GM21786 (cell line): ENCODE data around the gene WFS1.

Source experiments
- ATAC-seq: cut with Tn5 transposase; IDR thresholded peaks from one replicate; pipeline ENCODE4 v1.9.1; 2021; ENCODE audit not compliant: unreplicated experiment

WFS1 gene

GRCh38 chr4:6324461-6324998, 54.9 kb downstream of the WFS1 start:
- no peak for ATAC-seq

- no peak for ATAC-seq
Measured at GRCh38 chr4:6324999-6325787, 55.5 kb downstream of the WFS1 start.

GRCh38 chr4:6325788-6326290, 56.2 kb downstream of the WFS1 start:
- ATAC-seq = no peak

- no peak for ATAC-seq
Measured at GRCh38 chr4:6326312-6327060, 56.8 kb downstream of the WFS1 start.

- ATAC-seq = peak; percentile 50
Measured at GRCh38 chr4:6327220-6327917, 57.7 kb downstream of the WFS1 start.

- no peak for ATAC-seq
Measured at GRCh38 chr4:6328526-6328925, 58.9 kb downstream of the WFS1 start.

GRCh38 chr4:6329478-6330383, 60.1 kb downstream of the WFS1 start:
- no peak for ATAC-seq

GRCh38 chr4:6330384-6330767, 60.7 kb downstream of the WFS1 start:
- no peak for ATAC-seq

- no peak for ATAC-seq
Measured at GRCh38 chr4:6331018-6331417, 61.4 kb downstream of the WFS1 start.

GRCh38 chr4:6331468-6331867, 61.8 kb downstream of the WFS1 start:
- ATAC-seq = no peak

GRCh38 chr4:6332042-6332668, 62.5 kb downstream of the WFS1 start:
- no peak for ATAC-seq

- ATAC-seq = no peak
Measured at GRCh38 chr4:6332669-6333050, 63.0 kb downstream of the WFS1 start.

GRCh38 chr4:6333301-6334202, 63.9 kb downstream of the WFS1 start:
- no peak for ATAC-seq

GRCh38 chr4:6334203-6334887, 64.7 kb downstream of the WFS1 start:
- no peak for ATAC-seq

- ATAC-seq = no peak
Measured at GRCh38 chr4:6335040-6335590, 65.5 kb downstream of the WFS1 start.

- ATAC-seq = no peak
Measured at GRCh38 chr4:6336166-6336565, 66.5 kb downstream of the WFS1 start.

GRCh38 chr4:6337331-6337935, 67.8 kb downstream of the WFS1 start:
- no peak for ATAC-seq
